ENCODE data around the gene CDYL.

CDYL gene

DNA sequence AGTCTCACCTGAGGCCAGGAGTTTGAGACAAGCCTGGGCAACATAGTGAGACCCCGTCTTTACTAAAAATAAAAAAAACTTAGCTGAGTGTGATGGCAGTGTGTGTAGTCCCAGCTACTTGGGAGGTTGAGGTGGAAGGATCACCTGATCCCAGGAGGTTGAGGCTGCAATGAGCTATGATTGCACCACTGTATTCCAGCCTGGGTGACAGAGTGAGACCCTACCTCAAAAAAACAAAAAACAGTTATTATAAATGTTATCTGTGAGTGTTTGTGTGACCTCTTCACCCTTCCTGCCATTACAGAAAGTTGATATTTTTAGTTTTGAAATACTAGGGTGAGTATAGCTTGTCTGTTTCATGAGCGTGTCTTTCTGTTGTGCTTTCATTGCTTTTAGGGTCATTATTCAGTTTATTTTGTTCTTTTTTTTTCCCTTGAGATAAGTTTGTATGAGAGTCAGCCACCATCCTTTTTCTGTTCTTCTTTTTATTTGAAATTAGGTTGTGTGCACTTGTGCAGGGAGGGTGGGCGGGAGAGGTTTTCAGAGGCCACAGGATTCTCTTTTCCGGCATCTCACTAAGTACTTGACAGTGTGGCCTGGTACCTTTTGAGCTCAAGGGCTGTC lies 26.2 kb downstream of the CDYL start:
- in situ Hi-C loops (cut with MboI; ENCODE audit: low sequenced_read_pairs), result no loop called here

GRCh38 chr6:4803343-4803744 lies 27.1 kb downstream of the CDYL start:
- in situ Hi-C loops (cut with MboI; ENCODE audit: low sequenced_read_pairs), result no loop called here

DNA sequence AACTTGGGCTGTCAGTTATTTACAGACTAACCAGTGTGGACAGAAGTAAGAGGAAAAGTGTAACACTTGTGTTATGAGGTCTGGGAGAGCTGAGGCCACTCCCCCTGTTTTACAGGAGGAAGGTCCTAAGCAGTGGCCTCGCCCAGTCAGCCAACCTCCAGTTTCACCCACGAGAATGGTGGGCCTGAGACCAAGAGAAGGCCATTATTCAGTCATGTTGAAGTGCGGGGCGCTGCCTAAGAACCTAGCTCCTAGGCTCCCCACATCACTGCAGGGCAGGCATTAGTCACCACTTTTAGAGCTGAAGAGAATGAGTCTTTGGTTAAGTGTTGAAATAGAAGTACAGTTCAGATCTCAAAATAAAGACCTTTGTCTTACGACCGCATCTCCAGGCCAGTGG lies 27.9 kb downstream of the CDYL start:
- in situ Hi-C loops (cut with MboI; ENCODE audit: low sequenced_read_pairs), result no loop called here

GRCh38 chr6:4805553-4806336 lies 29.5 kb downstream of the CDYL start:
- in situ Hi-C loops (cut with MboI; ENCODE audit: low sequenced_read_pairs), result no loop called here

GRCh38 chr6:4806337-4806725 lies 30.1 kb downstream of the CDYL start:
- in situ Hi-C loops (cut with MboI; ENCODE audit: low sequenced_read_pairs), result no loop called here

DNA sequence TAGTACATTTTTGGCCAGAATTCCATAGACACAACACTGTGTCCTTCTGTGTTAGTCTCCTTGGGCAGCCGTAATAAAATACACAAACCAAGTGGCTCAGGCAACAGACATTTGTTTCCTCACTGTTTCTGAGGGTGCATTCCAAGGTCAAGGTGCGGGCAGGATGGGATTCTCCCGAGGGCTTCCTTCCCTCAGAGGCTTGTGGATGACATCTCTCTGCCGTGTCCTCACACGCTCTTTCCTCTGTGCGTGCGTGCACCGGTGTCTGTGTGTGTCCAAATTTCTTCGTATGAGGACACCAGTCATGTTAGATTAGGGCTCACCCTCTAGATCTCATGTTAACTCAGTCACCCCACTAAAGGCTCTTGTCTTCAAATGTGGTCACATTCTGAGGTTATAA lies 30.6 kb downstream of the CDYL start:
- in situ Hi-C loops (cut with MboI; ENCODE audit: low sequenced_read_pairs), result no loop called here

GRCh38 chr6:4808396-4808795 lies 32.2 kb downstream of the CDYL start:
- in situ Hi-C loops (cut with MboI; ENCODE audit: low sequenced_read_pairs), result no loop called here

GRCh38 chr6:4809999-4810918 lies 34.1 kb downstream of the CDYL start:
- in situ Hi-C loops (cut with MboI; ENCODE audit: low sequenced_read_pairs), result no loop called here

DNA sequence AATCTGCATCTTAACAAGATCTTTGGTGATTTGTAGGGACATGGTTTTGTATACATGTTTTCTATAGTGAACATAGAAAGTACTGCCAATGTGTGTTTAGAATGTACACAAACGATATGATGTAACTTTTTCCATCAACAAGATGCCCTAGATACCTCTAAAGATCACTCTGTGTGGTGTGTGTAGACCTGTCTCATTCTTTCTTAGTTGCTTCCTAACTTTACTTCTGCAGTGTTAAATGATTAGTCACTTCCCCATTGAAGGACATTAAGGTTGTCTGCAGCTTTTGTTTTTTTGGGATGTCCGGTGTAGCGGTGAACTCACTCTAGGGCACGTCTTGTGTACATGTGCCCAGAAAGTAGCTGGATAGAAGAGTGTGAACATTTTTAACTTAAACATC lies 35.9 kb downstream of the CDYL start:
- in situ Hi-C loops (cut with MboI; ENCODE audit: low sequenced_read_pairs), result no loop called here

GRCh38 chr6:4813055-4813454 lies 36.9 kb downstream of the CDYL start:
- in situ Hi-C loops (cut with MboI; ENCODE audit: low sequenced_read_pairs), result no loop called here

DNA sequence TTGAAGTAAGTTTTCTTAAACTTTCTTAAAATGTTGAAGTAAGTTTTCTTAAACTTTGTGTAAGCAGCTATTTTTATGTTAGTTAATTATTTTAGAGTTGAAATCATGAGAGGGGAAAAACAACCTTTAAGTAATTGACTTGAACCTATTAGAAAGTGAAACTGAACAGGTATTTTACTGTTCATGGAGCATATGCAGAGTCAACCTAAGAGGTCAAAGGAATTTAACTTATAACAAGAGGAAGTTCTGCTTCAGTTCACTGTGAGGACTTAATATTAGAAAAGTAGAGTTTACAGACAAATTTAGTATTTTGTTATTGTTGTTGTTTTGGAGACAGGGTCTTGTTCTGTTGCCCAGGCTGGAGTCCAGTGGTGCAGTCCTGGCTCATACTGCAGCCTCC lies 38.0 kb downstream of the CDYL start:
- in situ Hi-C loops (cut with MboI; ENCODE audit: low sequenced_read_pairs), result no loop called here

- in situ Hi-C loops (cut with MboI; ENCODE audit: low sequenced_read_pairs), result no loop called here
These were observed 38.8 kb downstream of the CDYL start for GRCh38 chr6:4814987-4815386.

GRCh38 chr6:4815584-4815983 lies 39.4 kb downstream of the CDYL start:
- in situ Hi-C loops (cut with MboI; ENCODE audit: low sequenced_read_pairs), result no loop called here

DNA sequence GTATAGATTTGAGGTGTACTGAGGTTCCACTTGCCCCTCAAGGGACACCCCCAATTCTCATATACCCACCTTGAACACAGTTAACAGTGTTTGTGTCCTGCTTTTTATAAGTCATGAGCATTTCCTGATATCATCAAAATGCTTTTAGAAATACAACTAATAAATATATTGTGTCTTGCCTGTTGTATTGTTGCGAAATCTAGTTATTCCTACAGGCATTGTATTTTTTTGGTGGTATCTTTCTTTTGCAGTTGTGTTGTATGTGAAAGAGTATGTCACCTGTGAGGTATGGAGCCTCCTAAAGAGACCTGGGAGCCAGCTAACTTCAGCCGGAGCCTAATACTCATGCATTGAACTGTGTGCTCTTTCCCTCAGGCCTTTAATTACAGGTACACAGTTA lies 40.7 kb downstream of the CDYL start:
- in situ Hi-C loops (cut with MboI; ENCODE audit: low sequenced_read_pairs), result no loop called here

- in situ Hi-C loops (cut with MboI; ENCODE audit: low sequenced_read_pairs), result no loop called here
These were observed 41.3 kb downstream of the CDYL start for GRCh38 chr6:4817551-4817950.

DNA sequence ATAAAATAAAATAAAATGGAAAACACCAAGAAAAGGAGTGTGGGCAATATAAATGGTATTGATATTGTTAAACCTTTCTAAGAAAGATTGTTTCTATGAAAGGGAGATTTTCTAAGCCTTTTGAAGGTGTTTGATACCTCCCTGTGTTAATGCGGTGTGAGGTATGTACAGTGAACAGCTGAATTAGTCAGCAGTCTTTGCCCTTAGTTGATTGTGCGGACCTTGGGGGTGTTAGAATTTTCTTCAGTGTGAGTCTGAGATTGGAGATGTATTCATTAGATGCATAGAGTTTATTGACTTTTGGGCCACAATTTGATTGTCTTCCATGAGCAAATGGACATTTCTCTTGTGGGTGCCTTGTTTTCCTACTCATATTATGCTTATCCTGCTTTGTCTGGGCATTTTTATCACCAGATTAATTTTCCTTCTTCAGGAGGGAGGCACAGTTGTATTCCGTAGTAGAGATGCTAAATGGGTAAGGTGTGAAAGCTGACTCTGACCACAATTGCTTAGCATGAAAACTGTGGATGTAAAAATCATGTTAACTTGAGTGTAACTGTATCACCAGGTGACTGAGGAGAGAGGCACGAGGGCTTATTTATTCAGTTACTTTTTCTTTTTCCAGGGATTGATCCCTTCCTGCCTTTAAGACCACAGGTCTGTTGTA lies 42.2 kb downstream of the CDYL start:
- in situ Hi-C loops (cut with MboI; ENCODE audit: low sequenced_read_pairs), result no loop called here

GRCh38 chr6:4819706-4820283 lies 43.6 kb downstream of the CDYL start:
- in situ Hi-C loops (cut with MboI; ENCODE audit: low sequenced_read_pairs), result no loop called here

DNA sequence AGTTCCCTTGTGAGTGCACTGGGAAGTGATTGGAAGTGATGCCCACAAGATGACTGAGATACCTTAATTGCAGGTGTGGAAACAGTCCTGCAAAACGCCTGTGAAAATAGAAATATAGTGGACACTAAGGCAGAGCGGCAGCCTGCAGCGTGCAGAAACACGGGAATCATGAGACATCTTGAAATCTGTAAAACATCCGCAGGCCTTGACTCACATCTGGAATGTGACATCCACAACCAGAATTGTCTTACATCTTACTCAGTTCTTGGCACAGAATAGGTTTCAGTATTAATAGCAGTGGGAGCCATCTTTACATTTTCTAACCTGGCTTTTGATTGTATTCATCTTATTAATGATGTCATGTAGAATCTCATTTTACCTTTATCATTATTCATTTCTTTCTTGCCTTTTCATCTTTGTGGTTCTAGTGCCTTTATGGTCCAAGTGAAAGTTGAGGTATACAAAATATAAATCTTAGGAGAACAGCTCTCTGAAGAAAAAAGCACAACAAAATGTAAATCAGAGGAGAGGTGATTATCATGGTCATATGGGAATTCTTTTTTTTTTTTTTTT lies 44.6 kb downstream of the CDYL start:
- in situ Hi-C loops (cut with MboI; ENCODE audit: low sequenced_read_pairs), result no loop called here

DNA sequence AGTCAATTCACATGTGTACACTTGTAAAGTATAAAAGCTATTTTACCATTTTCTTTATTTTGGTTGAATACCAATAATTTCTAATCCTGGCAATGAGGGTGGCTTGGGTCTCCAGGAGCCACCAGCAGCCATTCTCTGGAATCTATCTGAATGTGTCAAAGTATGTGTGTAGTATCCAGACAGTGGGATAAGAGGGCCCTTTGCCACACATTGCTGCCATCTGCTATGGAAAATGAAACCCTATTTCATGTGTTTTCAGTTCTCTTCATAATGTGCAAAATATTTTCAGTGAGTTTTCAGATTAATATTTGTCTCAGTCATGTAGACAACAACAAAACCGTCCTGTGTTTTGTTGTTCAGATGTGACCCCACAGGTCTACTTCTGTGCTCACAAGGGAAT lies 46.3 kb downstream of the CDYL start:
- in situ Hi-C loops (cut with MboI; ENCODE audit: low sequenced_read_pairs), result no loop called here

GRCh38 chr6:4828187-4828698 lies 52.0 kb downstream of the CDYL start:
- in situ Hi-C loops (cut with MboI; ENCODE audit: low sequenced_read_pairs), result no loop called here

Data from HL-60/S4 treated with phorbol 12-myristate 13-acetate at 8.2 ng/mL for 4 days and 3 days (cell line).